Calu3 (cell line): ENCODE measurements around the gene APC2. TPM values are rescaled to one million over a fixed set of nuclear protein-coding genes. Genes with fewer than 3 reads are reported as not detected.

Source experiments
- BruUV-seq: library from RNA; stranded (reverse); fragments of 400-500 nt; replicated peaks from 2 replicates; lab custom pipeline; 2021; lab: Mats Ljungman, UMichigan
- CTCF ChIA-PET: fragments of 300-600 bp; sonication (Branson Sonifier 250); formaldehyde crosslinking; loops from one replicate; lab custom pipeline; 2022; ENCODE audit warnings: antibody characterized with exemption; lab: Charles Lee
- DNase-seq: peaks from one replicate; pipeline ENCODE4 v3.0.0; 2022
- H3K27ac Mint-ChIP-seq: one replicate; pipeline ENCODE4 v1.8.0; 2022; ENCODE audit warnings: mixed read lengths; ENCODE audit not compliant: unreplicated experiment
- H3K27me3 Mint-ChIP-seq: one replicate; pipeline ENCODE4 v1.8.0; 2022; ENCODE audit warnings: mixed read lengths; ENCODE audit not compliant: unreplicated experiment
- H3K36me3 Mint-ChIP-seq: one replicate; pipeline ENCODE4 v1.8.0; 2022; ENCODE audit warnings: mild to moderate bottlenecking, moderate library complexity, mixed read lengths; ENCODE audit not compliant: insufficient read depth, unreplicated experiment
- H3K4me1 Mint-ChIP-seq: one replicate; pipeline ENCODE4 v1.8.0; 2022; ENCODE audit warnings: mild to moderate bottlenecking, low read depth, mixed read lengths; ENCODE audit not compliant: unreplicated experiment
- H3K4me3 Mint-ChIP-seq: one replicate; pipeline ENCODE4 v1.8.0; 2022; ENCODE audit warnings: mild to moderate bottlenecking, low read depth, moderate library complexity, mixed read lengths; ENCODE audit not compliant: unreplicated experiment
- H3K9me3 Mint-ChIP-seq: one replicate; pipeline ENCODE4 v1.8.0; 2022; ENCODE audit warnings: low read depth, mixed read lengths; ENCODE audit not compliant: unreplicated experiment
- CTCF ChIP-seq: fragments of 200-600 bp; IDR thresholded peaks from one replicate; pipeline ENCODE4 v1.8.0; 2022; ENCODE audit warnings: antibody characterized with exemption; ENCODE audit not compliant: unreplicated experiment
- intact Hi-C: fragments of 100-400 bp; cut with micrococcal nuclease; formaldehyde crosslinking; loops from one replicate; pipeline ENCODE4 v1.10.0; 2022; ENCODE audit not compliant: unreplicated experiment
- total RNA-seq: library from RNA; stranded (reverse); gene quantifications from 2 replicates; pipeline ENCODE4 v1.2.3, GENCODE V29; 2022

Gene APC2
- total RNA-seq, 1 experiment from 2014 or later, result 0.12 TPM

- Mint-ChIP-seq H3K9me3 (no peaks in the 10 kb centered on the region), H3K4me1 (no peaks in the 10 kb centered on the region), H3K4me3 (no peak overlapping the region), H3K36me3 (peaks cover 12% of the 10 kb centered on the region), H3K27ac (no peak overlapping the region), H3K27me3 (peaks cover 15% of the 10 kb centered on the region)
- CTCF ChIA-PET, result no interaction called here
- no TSS peak for BruUV-seq
- DNase-seq, result no peak
- TF ChIP-seq CTCF, result no peak
- intact Hi-C loops, result no loop called here
These were observed 33.4 kb downstream of the APC2 start for GRCh38 chr19:1483131-1483978.

- H3K4me1 Mint-ChIP-seq, result no peaks in the 10 kb centered on the region
- H3K36me3 Mint-ChIP-seq, result peaks cover 6% of the 10 kb centered on the region
- CTCF ChIA-PET, result no interaction called here
- H3K4me3 Mint-ChIP-seq, result no peak overlapping the region
- H3K9me3 Mint-ChIP-seq, result no peaks in the 10 kb centered on the region
- peaks cover 15% of the 10 kb centered on the region for H3K27me3 Mint-ChIP-seq
- no peak for DNase-seq
- no peak for TF ChIP-seq CTCF
- intact Hi-C loops, result no loop called here
- BruUV-seq, result no TSS peak
- H3K27ac Mint-ChIP-seq, result no peak overlapping the region
These were observed 34.1 kb downstream of the APC2 start for GRCh38 chr19:1483979-1484428.

- Mint-ChIP-seq H3K4me1 (peaks cover 4% of the 10 kb centered on the region), H3K9me3 (no peaks in the 10 kb centered on the region), H3K27ac (no peak overlapping the region), H3K36me3 (peaks cover 15% of the 10 kb centered on the region), H3K4me3 (no peak overlapping the region), H3K27me3 (no peaks in the 10 kb centered on the region)
- TF ChIP-seq CTCF, result no peak
- no peak for DNase-seq
- intact Hi-C loops, result no loop called here
- BruUV-seq, result no TSS peak
- CTCF ChIA-PET, result interaction anchor here (0.6 kb wide), 1 partner anchor 23 kb away, joined by 3 read pairs; no protein-coding TSS in a partner anchor
These were observed 37.0 kb downstream of the APC2 start for GRCh38 chr19:1486720-1487575.

GRCh38 chr19:1487576-1488281 lies 37.8 kb downstream of the APC2 start:
- CTCF ChIA-PET, result interaction anchor here (0.6 kb wide), 1 partner anchor 22 kb away, joined by 3 read pairs; no protein-coding TSS in a partner anchor
- no TSS peak for BruUV-seq
- H3K36me3 Mint-ChIP-seq, result peaks cover 21% of the 10 kb centered on the region

More at GRCh38 chr19:1487576-1488281, 37.8 kb downstream of the APC2 start:
- Mint-ChIP-seq H3K9me3 (no peaks in the 10 kb centered on the region), H3K4me3 (no peak overlapping the region), H3K4me1 (peaks cover 12% of the 10 kb centered on the region), H3K27ac (no peak overlapping the region), H3K27me3 (no peaks in the 10 kb centered on the region)
- intact Hi-C loops, result no loop called here
- TF ChIP-seq CTCF, result no peak
- no peak for DNase-seq
